ENCODE data around the gene PDSS2.
"Not testable (repeated sequence)": the region's sequence is repeated elsewhere in the genome, so short reads cannot be mapped to it uniquely, and the experiment has no call there.

GRCh38 chr6:107364173-107364572 lies 95.2 kb downstream of the PDSS2 start:
- TF ChIP-seq CTCF (IDR thresholded peaks at IDR 0.05; ENCODE audit: low read depth, low read length); POLR2A (IDR thresholded peaks at IDR 0.05; ENCODE audit: extremely low read depth, insufficient read length); MAX (IDR thresholded peaks at IDR 0.05; ENCODE audit: low read depth, low read length): not testable (repeated sequence)
